NCI-H748 (cell line): ENCODE results near the gene SEMA3B.

Source experiments
- DNase-seq: peaks from one replicate; lab custom pipeline; 2025; ENCODE audit not compliant: unreplicated experiment; lab: John Stamatoyannopoulos, UW

The SEMA3B gene

GRCh38 chr3:50292159-50293078, 23.5 kb downstream of the SEMA3B start, which contains the start of gene IFRD2:
Gene IFRD2 (minus strand): TSS chr3:50292429. CDS start chr3:50292274, 155 bp downstream.
- peak; percentile 96 for DNase-seq

GRCh38 chr3:50293079-50293801, 24.3 kb downstream of the SEMA3B start:
- DNase-seq: no peak

GRCh38 chr3:50294089-50294488, 25.1 kb downstream of the SEMA3B start:
- no peak for DNase-seq

GRCh38 chr3:50294492-50295403, 25.8 kb downstream of the SEMA3B start:
- no peak for DNase-seq

- no peak for DNase-seq
Observed at GRCh38 chr3:50295553-50296431, 26.8 kb downstream of the SEMA3B start.

- no peak for DNase-seq
Observed at GRCh38 chr3:50296721-50297383, 27.9 kb downstream of the SEMA3B start.

GRCh38 chr3:50297384-50297775, 28.4 kb downstream of the SEMA3B start:
- DNase-seq: no peak

GRCh38 chr3:50297896-50298725, 29.2 kb downstream of the SEMA3B start:
- no peak for DNase-seq

DNA sequence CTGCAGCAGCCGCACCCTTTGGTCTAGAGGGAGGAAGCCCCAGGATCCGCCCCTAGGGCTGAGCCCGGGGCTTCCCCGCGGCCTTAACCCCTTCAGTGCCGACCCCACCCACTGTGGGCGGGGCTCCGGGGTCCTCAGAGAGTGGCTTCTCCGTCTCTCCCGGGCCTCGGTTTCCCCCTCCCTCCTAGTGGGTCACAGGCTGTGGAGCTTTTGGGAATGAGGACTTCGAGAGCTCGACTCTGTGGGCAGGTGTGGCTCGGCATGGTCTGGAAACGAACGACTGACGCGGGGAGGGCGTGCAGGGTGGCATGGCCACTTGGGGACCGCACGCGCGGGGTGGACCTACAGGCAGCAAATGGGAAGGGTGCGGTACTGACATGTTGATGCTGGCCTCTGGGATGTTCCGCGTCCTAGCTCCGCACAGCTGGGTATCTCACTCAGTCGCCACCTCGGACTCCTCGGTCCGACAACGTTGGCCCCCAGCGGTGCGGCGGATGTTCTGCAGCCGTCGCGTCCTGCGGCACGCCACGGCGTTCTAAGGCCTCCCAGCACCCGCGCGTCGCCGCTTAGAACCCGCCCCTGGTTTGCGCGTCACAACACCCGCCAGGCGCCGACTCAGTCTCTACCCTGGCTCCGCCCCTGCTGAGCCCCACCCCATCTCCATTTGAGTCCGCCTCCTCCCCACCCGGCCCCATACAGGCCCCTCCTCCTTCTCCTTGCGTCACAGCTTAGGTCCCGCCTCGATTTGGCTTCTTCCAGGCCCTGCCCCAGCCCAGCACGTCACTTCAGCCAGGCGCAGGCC, 30.1 kb downstream of the SEMA3B start, which contains the start of the genes HYAL3 and NAA80:
HYAL3 (minus strand) TSS at position 570 of the 802 bp plus-strand sequence. CDS start 3,803 bp downstream, outside the sequence.
NAA80 (minus strand) TSS at position 570 of the 802 bp plus-strand sequence. CDS start 1,942 bp downstream, outside the sequence.
- DNase-seq: peak; percentile 94

GRCh38 chr3:50299638-50299928, 30.6 kb downstream of the SEMA3B start:
- DNase-seq: no peak

DNA sequence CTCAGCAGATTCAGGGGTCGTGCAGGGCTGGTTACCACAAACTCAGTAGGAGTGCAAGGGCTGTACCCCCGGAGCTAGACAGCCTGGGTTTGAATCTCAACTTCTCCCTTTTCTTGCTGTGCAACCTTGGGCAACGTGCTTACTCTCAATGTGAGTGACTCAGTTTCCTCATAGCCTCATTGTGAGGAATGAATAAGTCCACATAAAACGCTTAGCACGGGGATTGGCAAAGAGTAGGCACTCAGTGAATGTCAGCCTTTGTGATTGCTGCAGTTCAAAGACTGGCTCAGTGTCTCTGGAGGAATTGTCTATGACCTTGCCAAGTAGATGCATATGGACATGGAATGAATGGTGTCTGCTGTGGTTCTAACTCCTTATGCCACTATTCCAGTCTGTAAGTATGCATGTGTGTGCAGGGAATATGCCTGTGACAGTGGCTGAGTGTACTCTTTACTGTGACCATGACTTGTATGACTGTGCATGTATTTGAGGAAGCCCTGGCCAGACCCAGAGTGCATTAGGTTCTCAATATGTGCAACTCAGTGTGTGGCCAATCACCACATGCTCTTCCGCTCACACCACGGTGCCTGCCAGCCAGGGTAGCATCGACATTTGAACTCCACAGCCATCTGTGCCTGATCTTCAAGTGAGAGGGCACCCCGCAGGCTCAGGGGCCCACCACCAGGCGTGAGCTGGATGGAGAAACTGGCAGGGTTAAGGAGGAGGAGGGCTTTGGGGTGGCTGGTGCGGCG, 31.2 kb downstream of the SEMA3B start:
- DNase-seq: no peak

- DNase-seq: no peak
Observed at GRCh38 chr3:50300681-50301254, 31.8 kb downstream of the SEMA3B start.

DNA sequence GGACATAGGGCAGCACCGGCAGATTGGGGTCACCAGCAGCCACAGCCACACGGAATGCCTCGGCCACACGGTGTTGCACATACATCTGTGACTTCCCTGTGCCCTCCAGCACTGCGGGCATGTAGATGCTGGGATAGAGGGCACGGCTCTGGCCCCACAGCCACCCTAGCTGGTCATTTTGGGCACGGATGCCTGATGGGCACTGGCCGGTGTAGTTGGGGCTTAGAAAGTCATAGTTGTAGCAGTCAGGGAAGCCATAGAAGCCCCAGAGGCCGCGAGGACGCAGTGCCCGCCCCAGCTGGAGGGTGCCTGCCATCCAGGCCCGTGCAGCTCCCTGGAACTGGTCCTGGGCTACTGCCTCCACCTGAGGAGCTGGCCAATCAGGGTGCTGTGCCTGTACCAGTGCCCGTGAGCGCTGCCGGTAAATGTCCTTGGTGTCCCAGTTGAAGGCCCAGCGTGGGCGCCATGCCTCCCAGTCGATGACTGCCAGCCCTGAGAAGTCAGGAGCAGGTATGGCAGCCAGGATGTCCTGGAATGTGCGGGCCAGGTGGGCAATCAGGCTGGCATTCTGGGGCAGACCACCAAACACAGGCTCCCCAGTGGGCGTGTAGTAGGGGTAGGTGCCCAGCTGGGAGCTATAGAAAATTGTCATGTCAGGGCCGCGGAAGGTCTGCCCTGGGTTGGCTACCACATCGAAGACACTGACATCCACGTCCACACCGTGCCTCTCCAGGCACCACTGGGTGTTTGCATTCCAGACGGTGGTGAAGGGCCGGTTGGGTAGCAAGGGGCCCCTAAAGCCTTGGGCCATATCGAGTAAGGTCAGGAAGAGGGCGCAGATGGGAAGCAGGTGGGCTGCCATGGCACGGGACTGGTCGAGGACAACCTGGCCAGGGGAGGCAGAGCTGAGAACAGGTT, 33.4 kb downstream of the SEMA3B start:
- no peak for DNase-seq

GRCh38 chr3:50303013-50303815, 34.3 kb downstream of the SEMA3B start, which contains the start of gene HYAL1:
Gene HYAL1 (minus strand): TSS chr3:50303574. CDS start chr3:50302956, 618 bp downstream.
- no peak for DNase-seq

- no peak for DNase-seq
Observed at GRCh38 chr3:50304601-50305000, 35.7 kb downstream of the SEMA3B start.
